GM12891 (cell line): ENCODE measurements around the gene PTN.

Experiments used
- POLR2A ChIP-seq: IDR thresholded peaks from 2 replicates; pipeline ENCODE4 v1.6.1; 2011; ENCODE audit warnings: low read depth, low read length, control low read depth
- POLR2AphosphoS5 ChIP-seq: IDR thresholded peaks from 2 replicates; pipeline ENCODE4 v1.6.1; 2011; ENCODE audit warnings: low read depth, low read length, control low read depth

DNA sequence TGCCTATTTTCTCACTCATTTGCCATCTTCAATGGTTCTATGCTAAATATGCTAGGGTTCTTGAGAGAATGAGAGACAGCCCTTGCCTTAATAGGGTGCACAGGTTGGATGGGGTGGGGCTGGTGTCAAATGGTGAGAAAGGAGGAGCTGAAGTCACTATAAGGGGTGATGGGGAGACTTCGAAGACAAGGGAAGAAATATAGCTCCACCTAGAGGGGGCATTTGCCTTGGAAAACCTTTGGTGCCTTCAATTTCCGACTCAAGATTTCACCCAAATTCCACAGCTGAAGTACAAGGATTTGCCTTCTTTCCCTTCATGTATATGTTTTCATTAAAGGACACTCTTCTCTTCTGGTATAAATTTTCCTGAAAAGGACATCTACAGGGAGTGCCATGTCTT, 5.6 kb downstream of the PTN start:
- TF ChIP-seq POLR2A (no peak), POLR2AphosphoS5 (no peak)
